Measurements from ENCODE around the gene LMAN2.

DNA sequence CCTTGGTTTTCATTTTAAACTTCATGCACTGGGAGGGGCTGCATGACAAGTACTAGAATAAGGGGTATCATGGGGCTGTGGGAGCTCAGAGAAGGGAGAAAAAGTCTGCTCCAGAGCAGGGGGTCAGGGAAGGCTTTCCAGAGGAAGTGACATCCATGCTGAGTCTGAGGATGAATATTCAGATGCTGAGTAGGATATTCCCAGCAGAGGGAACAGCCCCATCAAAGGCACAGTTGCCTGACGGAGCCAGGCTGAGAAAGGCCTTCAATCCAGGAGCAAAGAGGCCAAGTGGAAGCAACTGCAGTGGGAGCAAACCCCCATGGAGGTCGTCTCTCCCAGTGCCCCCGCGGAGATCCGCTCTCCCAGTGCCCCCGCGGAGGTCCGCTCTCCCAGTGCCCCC lies 44.6 kb upstream of the LMAN2 start:
- no peak for TF ChIP-seq POLR2A (IDR thresholded peaks at IDR 0.05)
- TF ChIP-seq, protein P1, sequence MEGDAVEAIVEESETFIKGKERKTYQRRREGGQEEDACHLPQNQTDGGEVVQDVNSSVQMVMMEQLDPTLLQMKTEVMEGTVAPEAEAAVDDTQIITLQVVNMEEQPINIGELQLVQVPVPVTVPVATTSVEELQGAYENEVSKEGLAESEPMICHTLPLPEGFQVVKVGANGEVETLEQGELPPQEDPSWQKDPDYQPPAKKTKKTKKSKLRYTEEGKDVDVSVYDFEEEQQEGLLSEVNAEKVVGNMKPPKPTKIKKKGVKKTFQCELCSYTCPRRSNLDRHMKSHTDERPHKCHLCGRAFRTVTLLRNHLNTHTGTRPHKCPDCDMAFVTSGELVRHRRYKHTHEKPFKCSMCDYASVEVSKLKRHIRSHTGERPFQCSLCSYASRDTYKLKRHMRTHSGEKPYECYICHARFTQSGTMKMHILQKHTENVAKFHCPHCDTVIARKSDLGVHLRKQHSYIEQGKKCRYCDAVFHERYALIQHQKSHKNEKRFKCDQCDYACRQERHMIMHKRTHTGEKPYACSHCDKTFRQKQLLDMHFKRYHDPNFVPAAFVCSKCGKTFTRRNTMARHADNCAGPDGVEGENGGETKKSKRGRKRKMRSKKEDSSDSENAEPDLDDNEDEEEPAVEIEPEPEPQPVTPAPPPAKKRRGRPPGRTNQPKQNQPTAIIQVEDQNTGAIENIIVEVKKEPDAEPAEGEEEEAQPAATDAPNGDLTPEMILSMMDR (IDR thresholded peaks at IDR 0.05), result no peak

Measured in Peyer's patch (tissue), 4 donors.